SJCRH30 (cell line): Measurements from ENCODE around the gene CCL23. TPM values are rescaled to one million over a fixed set of nuclear protein-coding genes. Genes with fewer than 3 reads are reported as not detected.
"Not testable (repeated sequence)": the region's sequence is repeated elsewhere in the genome, so short reads cannot be mapped to it uniquely, and the experiment has no call there.

Experiments used
- DNase-seq, 2 experiments: peaks; one replicate each; pipeline ENCODE4 v3.0.0-alpha.2; 2015 to 2020
- H3K27ac ChIP-seq: fragments of 250-450 bp; sonication (Bioruptor Pico); 2 replicates; pipeline ENCODE4 v1.5.1; 2020; ENCODE audit warnings: mild to moderate bottlenecking, moderate library complexity
- H3K27me3 ChIP-seq: fragments of 250-450 bp; sonication (Bioruptor Pico); 2 replicates; pipeline ENCODE4 v1.5.1; 2020; ENCODE audit warnings: mild to moderate bottlenecking, moderate library complexity
- H3K36me3 ChIP-seq: fragments of 250-450 bp; sonication (Bioruptor Pico); 2 replicates; pipeline ENCODE4 v1.5.1; 2020; ENCODE audit warnings: mild to moderate bottlenecking, moderate library complexity
- H3K4me1 ChIP-seq: fragments of 250-450 bp; sonication (Bioruptor Pico); 2 replicates; pipeline ENCODE4 v1.5.1; 2020; ENCODE audit warnings: mild to moderate bottlenecking, moderate library complexity
- H3K4me3 ChIP-seq: fragments of 250-450 bp; sonication (Bioruptor Pico); 2 replicates; pipeline ENCODE4 v1.5.1; 2020; ENCODE audit warnings: mild to moderate bottlenecking, moderate library complexity
- H3K9me3 ChIP-seq: fragments of 250-450 bp; sonication (Bioruptor Pico); replicated peaks from 2 replicates; pipeline ENCODE4 v1.5.1; 2020; ENCODE audit warnings: mild to moderate bottlenecking, moderate library complexity
- total RNA-seq: library from RNA; depleted of rRNA; stranded (reverse); fragments of >200 nt; shearing (Covaris generic); gene quantifications from 2 replicates; pipeline ENCODE4 v1.2.3, GENCODE V29; 2014

The CCL23 gene
- total RNA-seq, 1 experiment from 2014 or later = not detected

- H3K4me3 ChIP-seq, H3K36me3 ChIP-seq, DNase-seq, H3K27ac ChIP-seq, H3K4me1 ChIP-seq, H3K27me3 ChIP-seq, H3K9me3 ChIP-seq: not testable (repeated sequence)
Observed at GRCh38 chr17:35995346-35995745, 22.4 kb downstream of the CCL23 start.

DNA sequence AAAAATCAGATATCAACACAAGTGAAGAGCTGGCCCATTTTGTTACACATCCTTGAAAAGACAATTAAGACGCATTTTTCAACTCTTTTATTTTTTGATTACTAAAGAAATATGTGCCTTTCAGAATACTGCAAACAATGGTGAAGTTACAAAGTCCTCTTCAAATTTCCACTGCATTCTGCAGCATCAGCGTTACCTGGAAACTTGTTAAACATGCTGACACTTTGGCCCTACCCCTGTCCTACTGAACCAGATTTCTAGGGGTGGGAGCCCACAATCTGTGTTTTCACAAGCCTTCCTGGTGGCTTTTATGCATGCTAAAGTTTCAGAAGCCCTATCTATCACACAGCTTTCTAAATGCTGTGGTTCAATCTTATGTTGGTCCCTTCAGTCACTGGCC is 26.7 kb downstream of the CCL23 start:
- no peak overlapping the region for H3K4me3 ChIP-seq
- H3K4me1 ChIP-seq = no peaks in the 10 kb centered on the region
- H3K27ac ChIP-seq = no peak overlapping the region
- peaks cover 6% of the 10 kb centered on the region; the same call in 1 of the 2 replicates for H3K27me3 ChIP-seq
- no peaks in the 10 kb centered on the region for H3K9me3 ChIP-seq
- no peaks in the 10 kb centered on the region for H3K36me3 ChIP-seq
- no peak for DNase-seq

GRCh38 chr17:35988164-35988563 is 29.6 kb downstream of the CCL23 start:
- no peak for DNase-seq
- no peaks in the 10 kb centered on the region for H3K4me1 ChIP-seq
- no peaks in the 10 kb centered on the region for H3K36me3 ChIP-seq
- H3K27me3 ChIP-seq = peaks cover 13% of the 10 kb centered on the region; the same call in 1 of the 2 replicates
- H3K27ac ChIP-seq = no peak overlapping the region
- no peak overlapping the region for H3K4me3 ChIP-seq
- no peaks in the 10 kb centered on the region for H3K9me3 ChIP-seq

DNA sequence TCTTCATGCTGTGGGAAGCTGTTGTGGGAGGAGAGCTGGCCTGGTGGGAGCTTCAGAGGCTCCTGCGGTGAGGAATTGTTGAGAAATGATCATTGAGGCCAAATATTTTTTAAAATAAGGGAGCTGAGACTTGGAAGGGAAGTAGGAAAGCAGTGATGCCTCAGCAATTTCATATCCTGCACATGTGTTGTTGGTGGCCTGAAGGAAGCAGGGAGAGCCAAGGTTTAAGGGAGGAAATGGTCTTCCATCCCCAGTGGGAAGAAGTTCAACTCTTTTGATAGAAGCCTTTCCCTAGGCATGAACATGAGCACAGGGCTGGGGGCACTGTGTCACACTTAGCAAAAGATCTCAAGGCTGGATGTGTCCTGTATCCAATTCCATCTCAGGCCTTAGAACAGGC is 31.1 kb downstream of the CCL23 start, which contains the start of gene CCL14:
TSS of gene CCL14 (minus strand) at position 87 of the 400 bp plus-strand sequence. CDS start at position 7, 80 bp downstream.
- Histone ChIP-seq H3K27ac (no peak within 1 kb of the TSS), H3K4me1 (no peaks in the 10 kb centered on the region), H3K4me3 (no peak within 1 kb of the TSS), H3K27me3 (peaks cover 13% of the 10 kb centered on the region; the same call in 1 of the 2 replicates), H3K36me3 (no peaks in the 10 kb centered on the region), H3K9me3 (no peaks in the 10 kb centered on the region)
- DNase-seq = no peak

DNA sequence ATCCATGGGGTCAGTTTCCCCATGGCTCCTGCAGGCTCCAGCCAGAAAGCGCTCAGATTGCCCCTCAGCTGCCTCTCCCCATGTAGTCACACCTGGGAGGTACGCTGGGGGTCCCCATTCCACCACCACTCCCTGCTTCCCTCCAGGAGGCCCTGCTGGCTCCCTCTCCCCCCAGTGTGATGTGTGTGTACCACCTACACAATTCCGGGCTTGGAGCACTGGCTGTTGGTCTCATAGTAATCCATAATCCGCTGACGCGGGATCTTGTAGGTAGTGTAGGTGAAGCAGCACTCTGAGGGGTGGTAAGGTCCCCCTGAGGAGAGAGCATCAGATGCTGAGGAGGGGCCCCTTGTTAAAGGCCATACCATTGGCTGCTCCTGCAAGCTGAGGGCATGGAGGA is 33.6 kb downstream of the CCL23 start:
- Histone ChIP-seq H3K4me3 (no peak overlapping the region), H3K9me3 (no peaks in the 10 kb centered on the region), H3K27me3 (peaks cover 21% of the 10 kb centered on the region; the same call in 1 of the 2 replicates), H3K36me3 (no peaks in the 10 kb centered on the region), H3K4me1 (no peaks in the 10 kb centered on the region), H3K27ac (no peak overlapping the region)
- DNase-seq = no peak

GRCh38 chr17:35982409-35983191 is 35.2 kb downstream of the CCL23 start:
- H3K4me1 ChIP-seq = no peaks in the 10 kb centered on the region
- no peak for DNase-seq
- no peaks in the 10 kb centered on the region for H3K36me3 ChIP-seq
- H3K4me3 ChIP-seq = no peak overlapping the region
- H3K27me3 ChIP-seq = peaks cover 21% of the 10 kb centered on the region; the same call in 1 of the 2 replicates
- H3K9me3 ChIP-seq = no peaks in the 10 kb centered on the region
- H3K27ac ChIP-seq = no peak overlapping the region

GRCh38 chr17:35981908-35982330 is 35.9 kb downstream of the CCL23 start:
- no peak for DNase-seq
- no peaks in the 10 kb centered on the region for H3K4me1 ChIP-seq
- H3K27me3 ChIP-seq = peaks cover 21% of the 10 kb centered on the region; the same call in 1 of the 2 replicates
- H3K4me3 ChIP-seq = no peak overlapping the region
- H3K36me3 ChIP-seq = no peaks in the 10 kb centered on the region
- H3K9me3 ChIP-seq = no peaks in the 10 kb centered on the region
- no peak overlapping the region for H3K27ac ChIP-seq

GRCh38 chr17:35981246-35981645 is 36.5 kb downstream of the CCL23 start, which contains the start of gene CCL16:
Gene CCL16 (minus strand): TSS chr17:35981497. CDS start chr17:35981420, 77 bp downstream.
- no peak within 1 kb of the TSS for H3K27ac ChIP-seq
- H3K4me1 ChIP-seq = no peaks in the 10 kb centered on the region
- H3K4me3 ChIP-seq = no peak within 1 kb of the TSS
- no peaks in the 10 kb centered on the region for H3K36me3 ChIP-seq
- DNase-seq = no peak
- peaks cover 21% of the 10 kb centered on the region; the same call in 1 of the 2 replicates for H3K27me3 ChIP-seq
- H3K9me3 ChIP-seq = no peaks in the 10 kb centered on the region

GRCh38 chr17:35978346-35978745 is 39.4 kb downstream of the CCL23 start:
- no peak overlapping the region for H3K27ac ChIP-seq

GRCh38 chr17:35977509-35977908 is 40.3 kb downstream of the CCL23 start:
- Histone ChIP-seq H3K4me1 (no peaks in the 10 kb centered on the region), H3K27me3 (peaks cover 21% of the 10 kb centered on the region; the same call in 1 of the 2 replicates), H3K9me3 (no peaks in the 10 kb centered on the region), H3K4me3 (no peak overlapping the region), H3K27ac (no peak overlapping the region), H3K36me3 (no peaks in the 10 kb centered on the region)
- DNase-seq = no peak

More at GRCh38 chr17:35978346-35978745, 39.4 kb downstream of the CCL23 start:
- Histone ChIP-seq H3K9me3 (no peaks in the 10 kb centered on the region), H3K4me3 (no peak overlapping the region), H3K27me3 (peaks cover 16% of the 10 kb centered on the region), H3K36me3 (no peaks in the 10 kb centered on the region), H3K4me1 (no peaks in the 10 kb centered on the region)
- no peak for DNase-seq

GRCh38 chr17:35973333-35974260 is 44.2 kb downstream of the CCL23 start:
- Histone ChIP-seq H3K27ac (no peak overlapping the region), H3K27me3 (peaks cover 26% of the 10 kb centered on the region), H3K4me3 (no peak overlapping the region), H3K36me3 (no peaks in the 10 kb centered on the region), H3K4me1 (no peaks in the 10 kb centered on the region), H3K9me3 (no peaks in the 10 kb centered on the region)
- DNase-seq = no peak

GRCh38 chr17:35972945-35973332 is 44.8 kb downstream of the CCL23 start:
- H3K9me3 ChIP-seq = no peaks in the 10 kb centered on the region
- H3K27me3 ChIP-seq = peaks cover 26% of the 10 kb centered on the region
- no peaks in the 10 kb centered on the region for H3K4me1 ChIP-seq
- DNase-seq = no peak
- no peaks in the 10 kb centered on the region for H3K36me3 ChIP-seq
- no peak overlapping the region for H3K4me3 ChIP-seq
- no peak overlapping the region for H3K27ac ChIP-seq

GRCh38 chr17:35972535-35972934 is 45.2 kb downstream of the CCL23 start:
- Histone ChIP-seq H3K9me3 (no peaks in the 10 kb centered on the region), H3K27ac (no peak overlapping the region), H3K4me1 (no peaks in the 10 kb centered on the region), H3K27me3 (peaks cover 26% of the 10 kb centered on the region), H3K4me3 (no peak overlapping the region), H3K36me3 (no peaks in the 10 kb centered on the region)
- no peak for DNase-seq

GRCh38 chr17:35972066-35972465 is 45.7 kb downstream of the CCL23 start:
- H3K27me3 ChIP-seq = peaks cover 29% of the 10 kb centered on the region
- no peak for DNase-seq
- H3K4me3 ChIP-seq = no peak overlapping the region
- H3K27ac ChIP-seq = no peak overlapping the region
- H3K36me3 ChIP-seq = no peaks in the 10 kb centered on the region
- no peaks in the 10 kb centered on the region for H3K9me3 ChIP-seq
- H3K4me1 ChIP-seq = no peaks in the 10 kb centered on the region
